NCI-H2081 treated with DMSO at 0.1 percent for 48 hours (cell line): ENCODE measurements around the gene TNFRSF11A.

ENCODE experiments used
- DNase-seq: peaks from one replicate; lab custom pipeline; 2025; lab: John Stamatoyannopoulos, UW

The TNFRSF11A gene

GRCh38 chr18:62345909-62346308 lies 20.8 kb downstream of the TNFRSF11A start:
- no peak for DNase-seq

GRCh38 chr18:62346333-62347088 lies 21.4 kb downstream of the TNFRSF11A start:
- DNase-seq, result no peak

- no peak for DNase-seq
These were observed 22.0 kb downstream of the TNFRSF11A start for GRCh38 chr18:62347089-62347506.

GRCh38 chr18:62348474-62348873 lies 23.4 kb downstream of the TNFRSF11A start:
- DNase-seq, result no peak

GRCh38 chr18:62353170-62353569 lies 28.1 kb downstream of the TNFRSF11A start:
- DNase-seq, result no peak

- DNase-seq, result no peak
These were observed 29.0 kb downstream of the TNFRSF11A start for GRCh38 chr18:62354151-62354550.

GRCh38 chr18:62357079-62357719 lies 32.1 kb downstream of the TNFRSF11A start:
- no peak for DNase-seq

- no peak for DNase-seq
These were observed 35.7 kb downstream of the TNFRSF11A start for GRCh38 chr18:62360805-62361204.

- DNase-seq, result no peak
These were observed 36.2 kb downstream of the TNFRSF11A start for GRCh38 chr18:62361288-62361687.

GRCh38 chr18:62364558-62364957 lies 39.4 kb downstream of the TNFRSF11A start:
- DNase-seq, result no peak

- DNase-seq, result no peak
These were observed 40.3 kb downstream of the TNFRSF11A start for GRCh38 chr18:62365420-62365819.

- no peak for DNase-seq
These were observed 41.9 kb downstream of the TNFRSF11A start for GRCh38 chr18:62366992-62367391.

GRCh38 chr18:62368100-62368499 lies 43.0 kb downstream of the TNFRSF11A start:
- no peak for DNase-seq

- no peak for DNase-seq
These were observed 44.1 kb downstream of the TNFRSF11A start for GRCh38 chr18:62369129-62369644.

GRCh38 chr18:62370366-62370765 lies 45.3 kb downstream of the TNFRSF11A start:
- no peak for DNase-seq

GRCh38 chr18:62371436-62371835 lies 46.3 kb downstream of the TNFRSF11A start:
- no peak for DNase-seq

- peak; percentile 26 for DNase-seq
These were observed 47.0 kb downstream of the TNFRSF11A start for GRCh38 chr18:62372156-62372555.

GRCh38 chr18:62372882-62373281 lies 47.8 kb downstream of the TNFRSF11A start:
- no peak for DNase-seq

- DNase-seq, result no peak
These were observed 49.4 kb downstream of the TNFRSF11A start for GRCh38 chr18:62374410-62374965.

- no peak for DNase-seq
These were observed 52.2 kb downstream of the TNFRSF11A start for GRCh38 chr18:62377131-62377807.

- no peak for DNase-seq
These were observed 53.9 kb downstream of the TNFRSF11A start for GRCh38 chr18:62379051-62379450.

- no peak for DNase-seq
These were observed 56.3 kb downstream of the TNFRSF11A start for GRCh38 chr18:62381373-62381772.
